HG02870 (cell line): ENCODE results near the gene PRELID3B.

Source experiments
- ATAC-seq: cut with Tn5 transposase; IDR thresholded peaks from one replicate; pipeline ENCODE4 v1.9.1; 2021; ENCODE audit warnings: mild to moderate bottlenecking, moderate library complexity; ENCODE audit not compliant: unreplicated experiment

Gene PRELID3B

GRCh38 chr20:59042151-59042795 lies at the start of gene PRELID3B:
TSS of gene PRELID3B (minus strand) at chr20:59042786. CDS start at chr20:59042730, 56 bp downstream.
- peak; percentile 31 for ATAC-seq

- ATAC-seq = no peak
Measured at GRCh38 chr20:59087829-59088433, 45.3 kb upstream of the PRELID3B start.

- ATAC-seq = no peak
Measured at GRCh38 chr20:59086923-59087322, 44.3 kb upstream of the PRELID3B start.

GRCh38 chr20:59084041-59084850 lies 41.7 kb upstream of the PRELID3B start:
- ATAC-seq = no peak

- no peak for ATAC-seq
Measured at GRCh38 chr20:59082981-59083380, 40.4 kb upstream of the PRELID3B start.

GRCh38 chr20:59082077-59082740 lies 39.6 kb upstream of the PRELID3B start:
- no peak for ATAC-seq

GRCh38 chr20:59081036-59081435 lies 38.5 kb upstream of the PRELID3B start:
- ATAC-seq = no peak

GRCh38 chr20:59078231-59078630 lies 35.6 kb upstream of the PRELID3B start:
- ATAC-seq = no peak

- no peak for ATAC-seq
Measured at GRCh38 chr20:59077705-59078104, 35.1 kb upstream of the PRELID3B start.

- no peak for ATAC-seq
Measured at GRCh38 chr20:59075934-59076508, 33.4 kb upstream of the PRELID3B start.

GRCh38 chr20:59074456-59074855 lies 31.9 kb upstream of the PRELID3B start:
- peak; percentile 48 for ATAC-seq

GRCh38 chr20:59073582-59073981 lies 31.0 kb upstream of the PRELID3B start:
- ATAC-seq = no peak

GRCh38 chr20:59071216-59071615 lies 28.6 kb upstream of the PRELID3B start:
- ATAC-seq = peak; percentile 63

GRCh38 chr20:59069026-59069425 lies 26.4 kb upstream of the PRELID3B start:
- ATAC-seq = no peak

- no peak for ATAC-seq
Measured at GRCh38 chr20:59068534-59068933, 25.9 kb upstream of the PRELID3B start.

- no peak for ATAC-seq
Measured at GRCh38 chr20:59064214-59064722, 21.7 kb upstream of the PRELID3B start.

GRCh38 chr20:59063358-59064213 lies 21.0 kb upstream of the PRELID3B start:
- no peak for ATAC-seq

- no peak for ATAC-seq
Measured at GRCh38 chr20:59062081-59062480, 19.5 kb upstream of the PRELID3B start.

- no peak for ATAC-seq
Measured at GRCh38 chr20:59055302-59055701, 12.7 kb upstream of the PRELID3B start.

GRCh38 chr20:59051666-59052185 lies 9.1 kb upstream of the PRELID3B start:
- no peak for ATAC-seq
